Measurements from ENCODE around the gene ME3.

ME3 gene

DNA sequence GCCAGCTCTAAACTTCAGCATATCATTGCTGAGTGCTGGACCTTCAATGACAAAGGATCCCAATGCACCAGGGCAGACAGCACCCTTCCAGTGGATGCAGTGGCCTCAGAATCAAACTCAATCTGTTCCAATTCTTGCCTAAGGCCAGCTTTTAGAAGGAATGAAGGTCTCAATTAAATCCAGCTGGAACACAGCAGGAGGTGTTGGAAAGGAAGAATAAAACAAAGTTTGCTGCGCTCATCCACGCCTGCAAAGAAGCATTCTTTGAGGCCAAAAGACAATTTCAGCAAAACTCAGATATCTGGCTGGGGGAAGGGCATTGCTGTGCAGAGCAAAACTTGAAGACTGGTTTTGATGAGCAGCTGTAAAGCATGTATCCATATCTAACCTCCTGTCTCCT, 177.1 kb downstream of the ME3 start:
- no peaks in the 10 kb centered on the region for H3K36me3 ChIP-seq (ENCODE audit: insufficient read depth)
- H3K27me3 ChIP-seq (ENCODE audit: insufficient read depth, low read depth): no peaks in the 10 kb centered on the region
- no peak overlapping the region for H3K4me3 ChIP-seq (IDR thresholded peaks at IDR 0.05; ENCODE audit: insufficient read depth, low read depth, low read length)
- no peak overlapping the region for H3K27ac ChIP-seq
- H3K79me2 ChIP-seq (ENCODE audit: insufficient read depth, low read depth): no peaks in the 10 kb centered on the region
- TF ChIP-seq, protein P1, sequence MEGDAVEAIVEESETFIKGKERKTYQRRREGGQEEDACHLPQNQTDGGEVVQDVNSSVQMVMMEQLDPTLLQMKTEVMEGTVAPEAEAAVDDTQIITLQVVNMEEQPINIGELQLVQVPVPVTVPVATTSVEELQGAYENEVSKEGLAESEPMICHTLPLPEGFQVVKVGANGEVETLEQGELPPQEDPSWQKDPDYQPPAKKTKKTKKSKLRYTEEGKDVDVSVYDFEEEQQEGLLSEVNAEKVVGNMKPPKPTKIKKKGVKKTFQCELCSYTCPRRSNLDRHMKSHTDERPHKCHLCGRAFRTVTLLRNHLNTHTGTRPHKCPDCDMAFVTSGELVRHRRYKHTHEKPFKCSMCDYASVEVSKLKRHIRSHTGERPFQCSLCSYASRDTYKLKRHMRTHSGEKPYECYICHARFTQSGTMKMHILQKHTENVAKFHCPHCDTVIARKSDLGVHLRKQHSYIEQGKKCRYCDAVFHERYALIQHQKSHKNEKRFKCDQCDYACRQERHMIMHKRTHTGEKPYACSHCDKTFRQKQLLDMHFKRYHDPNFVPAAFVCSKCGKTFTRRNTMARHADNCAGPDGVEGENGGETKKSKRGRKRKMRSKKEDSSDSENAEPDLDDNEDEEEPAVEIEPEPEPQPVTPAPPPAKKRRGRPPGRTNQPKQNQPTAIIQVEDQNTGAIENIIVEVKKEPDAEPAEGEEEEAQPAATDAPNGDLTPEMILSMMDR (conservative IDR thresholded peaks at IDR 0.05; ENCODE audit: low read depth, low read length): no peak
- no peak overlapping the region for H2AFZ ChIP-seq (ENCODE audit: low read depth)
- no peaks in the 10 kb centered on the region for H4K20me1 ChIP-seq (ENCODE audit: insufficient read depth)
- H3K4me1 ChIP-seq (ENCODE audit: low read depth, poor library complexity, severe bottlenecking): no peaks in the 10 kb centered on the region
- H3K9ac ChIP-seq: no peak overlapping the region
- H3K4me2 ChIP-seq: no peak overlapping the region

DNA sequence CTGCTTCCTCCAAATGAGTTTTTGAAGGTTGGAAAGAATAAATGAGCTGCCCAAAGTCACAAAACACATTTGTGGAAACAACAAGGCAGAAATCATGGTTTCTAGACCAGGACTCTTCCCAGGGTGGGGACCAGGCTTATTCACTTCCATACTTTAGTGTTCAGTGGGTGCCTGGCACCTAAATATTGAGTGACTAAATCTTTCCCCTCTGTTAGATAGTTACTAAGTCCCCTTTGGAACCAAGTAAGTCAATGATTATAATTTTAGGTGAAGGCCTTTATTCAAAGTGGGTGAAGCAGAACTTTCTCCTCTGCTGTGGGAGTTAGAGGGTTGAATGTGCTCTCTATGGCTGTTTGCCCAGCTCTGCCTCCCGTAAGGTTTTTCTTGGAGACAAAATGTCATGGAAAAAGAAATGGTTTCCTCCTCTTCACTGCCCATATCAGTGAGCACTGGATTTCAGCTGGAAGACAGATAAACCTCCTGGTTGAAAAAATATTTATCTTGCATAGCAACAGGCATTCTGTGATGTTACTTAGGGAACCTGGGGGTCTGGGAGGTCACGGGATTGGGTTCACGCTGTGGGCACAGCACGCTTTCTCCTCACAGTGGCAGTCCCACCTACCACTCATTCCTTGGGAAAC, 179.9 kb downstream of the ME3 start:
- no peaks in the 10 kb centered on the region for H3K4me1 ChIP-seq (ENCODE audit: low read depth, poor library complexity, severe bottlenecking)
- no peak overlapping the region for H3K27ac ChIP-seq
- no peak overlapping the region for H3K4me3 ChIP-seq (IDR thresholded peaks at IDR 0.05; ENCODE audit: insufficient read depth, low read depth, low read length)
- H3K79me2 ChIP-seq (ENCODE audit: insufficient read depth, low read depth): no peaks in the 10 kb centered on the region
- TF ChIP-seq, protein P1 (conservative IDR thresholded peaks at IDR 0.05; ENCODE audit: low read depth, low read length): no peak
- no peaks in the 10 kb centered on the region for H3K36me3 ChIP-seq (ENCODE audit: insufficient read depth)
- H2AFZ ChIP-seq (ENCODE audit: low read depth): no peak overlapping the region
- no peak overlapping the region for H3K4me2 ChIP-seq
- no peaks in the 10 kb centered on the region for H4K20me1 ChIP-seq (ENCODE audit: insufficient read depth)
- no peaks in the 10 kb centered on the region for H3K27me3 ChIP-seq (ENCODE audit: insufficient read depth, low read depth)
- H3K9ac ChIP-seq: no peak overlapping the region

DNA sequence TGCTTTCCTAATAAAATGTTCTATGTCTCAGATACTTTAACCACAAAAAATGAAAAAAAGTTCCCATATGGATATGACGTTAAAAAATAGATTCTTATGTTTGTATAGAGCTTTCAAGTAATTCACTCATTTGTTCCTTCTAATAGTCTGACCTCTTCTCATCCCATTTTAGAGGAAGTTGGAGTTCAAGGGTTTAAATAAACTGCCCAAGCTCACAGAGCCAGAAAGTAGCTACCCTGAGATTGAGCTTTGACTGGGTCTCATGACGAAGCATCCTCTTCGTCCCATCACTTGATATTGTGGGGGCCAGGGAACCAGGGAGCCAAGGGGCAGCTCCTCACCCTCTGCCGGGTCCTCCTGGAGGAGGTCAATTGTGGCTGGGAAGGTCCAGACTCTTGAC, 181.4 kb downstream of the ME3 start:
- Histone ChIP-seq H3K79me2 (ENCODE audit: insufficient read depth, low read depth) (no peaks in the 10 kb centered on the region), H3K4me1 (ENCODE audit: low read depth, poor library complexity, severe bottlenecking) (no peaks in the 10 kb centered on the region), H3K27ac (no peak overlapping the region), H3K27me3 (ENCODE audit: insufficient read depth, low read depth) (no peaks in the 10 kb centered on the region), H2AFZ (ENCODE audit: low read depth) (no peak overlapping the region), H3K4me2 (no peak overlapping the region), H3K4me3 (IDR thresholded peaks at IDR 0.05; ENCODE audit: insufficient read depth, low read depth, low read length) (no peak overlapping the region), H3K9ac (no peak overlapping the region), H3K36me3 (ENCODE audit: insufficient read depth) (no peaks in the 10 kb centered on the region), H4K20me1 (ENCODE audit: insufficient read depth) (no peaks in the 10 kb centered on the region)
- TF ChIP-seq, protein P1 (conservative IDR thresholded peaks at IDR 0.05; ENCODE audit: low read depth, low read length): no peak

DNA sequence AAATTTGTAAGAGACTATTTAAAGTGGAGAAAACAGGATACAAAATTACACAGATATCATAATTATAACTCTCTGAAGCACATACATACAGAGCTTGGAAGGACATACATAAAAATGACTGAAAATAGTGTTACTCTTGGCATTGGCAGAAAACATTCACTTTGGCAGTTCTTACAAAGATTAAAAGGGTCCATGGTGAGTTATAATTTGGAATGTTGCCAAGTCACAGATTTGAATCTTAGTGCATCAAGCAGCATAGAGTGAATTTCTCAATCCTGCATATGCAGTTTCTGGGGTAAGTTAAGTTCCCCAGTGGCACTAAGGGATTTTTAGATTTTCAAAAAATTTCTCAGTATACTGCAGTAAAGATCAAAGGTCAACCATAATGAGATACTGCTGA, 181.8 kb downstream of the ME3 start:
- Histone ChIP-seq H4K20me1 (ENCODE audit: insufficient read depth) (no peaks in the 10 kb centered on the region), H3K27ac (no peak overlapping the region), H3K27me3 (ENCODE audit: insufficient read depth, low read depth) (no peaks in the 10 kb centered on the region), H3K4me2 (no peak overlapping the region), H3K9ac (no peak overlapping the region), H3K4me3 (IDR thresholded peaks at IDR 0.05; ENCODE audit: insufficient read depth, low read depth, low read length) (no peak overlapping the region), H3K36me3 (ENCODE audit: insufficient read depth) (no peaks in the 10 kb centered on the region), H2AFZ (ENCODE audit: low read depth) (no peak overlapping the region), H3K79me2 (ENCODE audit: insufficient read depth, low read depth) (no peaks in the 10 kb centered on the region), H3K4me1 (ENCODE audit: low read depth, poor library complexity, severe bottlenecking) (no peaks in the 10 kb centered on the region)
- TF ChIP-seq, protein P1 (conservative IDR thresholded peaks at IDR 0.05; ENCODE audit: low read depth, low read length): no peak
